Duodenal mucosa (tissue), 2 donors: ENCODE measurements around the gene SMYD1.
A peak's percentile ranks its signal among the peaks of the same experiment; 100 is the strongest.

Source experiments
- H3K27ac ChIP-seq: one replicate; pipeline ENCODE4 v1.7.0; 2013; ENCODE audit warnings: low read depth, low read length
- H3K27me3 ChIP-seq, 2 donors: one replicate each; pipeline ENCODE4 v1.7.0; 2013; ENCODE audit warnings: low read length in 2 of 2, control low read depth in 1 of 2; ENCODE audit not compliant: insufficient read depth in 2 of 2, control insufficient read depth in 1 of 2
- H3K36me3 ChIP-seq, 2 donors: one replicate each; pipeline ENCODE4 v1.7.0; 2013; ENCODE audit warnings: low read length in 2 of 2, control low read depth in 1 of 2; ENCODE audit not compliant: insufficient read depth in 2 of 2, control insufficient read depth in 1 of 2
- H3K4me1 ChIP-seq, 2 donors: one replicate each; pipeline ENCODE4 v1.7.0; 2013; ENCODE audit warnings: low read length in 2 of 2, control low read depth in 1 of 2; ENCODE audit not compliant: insufficient read depth in 2 of 2, control insufficient read depth in 1 of 2
- H3K4me3 ChIP-seq, 2 donors: one replicate each; pipeline ENCODE4 v1.7.0; 2013; ENCODE audit warnings: low read length in 2 of 2, low read depth in 1 of 2
- H3K9ac ChIP-seq, 2 donors: one replicate each; pipeline ENCODE4 v1.7.0; 2013; ENCODE audit warnings: low read length in 2 of 2, low read depth in 1 of 2
- H3K9me3 ChIP-seq, 2 donors: one replicate each; pipeline ENCODE4 v1.7.0; 2013; ENCODE audit warnings: low read length in 2 of 2, control low read depth in 1 of 2; ENCODE audit not compliant: control insufficient read depth in 1 of 2

SMYD1 gene

DNA sequence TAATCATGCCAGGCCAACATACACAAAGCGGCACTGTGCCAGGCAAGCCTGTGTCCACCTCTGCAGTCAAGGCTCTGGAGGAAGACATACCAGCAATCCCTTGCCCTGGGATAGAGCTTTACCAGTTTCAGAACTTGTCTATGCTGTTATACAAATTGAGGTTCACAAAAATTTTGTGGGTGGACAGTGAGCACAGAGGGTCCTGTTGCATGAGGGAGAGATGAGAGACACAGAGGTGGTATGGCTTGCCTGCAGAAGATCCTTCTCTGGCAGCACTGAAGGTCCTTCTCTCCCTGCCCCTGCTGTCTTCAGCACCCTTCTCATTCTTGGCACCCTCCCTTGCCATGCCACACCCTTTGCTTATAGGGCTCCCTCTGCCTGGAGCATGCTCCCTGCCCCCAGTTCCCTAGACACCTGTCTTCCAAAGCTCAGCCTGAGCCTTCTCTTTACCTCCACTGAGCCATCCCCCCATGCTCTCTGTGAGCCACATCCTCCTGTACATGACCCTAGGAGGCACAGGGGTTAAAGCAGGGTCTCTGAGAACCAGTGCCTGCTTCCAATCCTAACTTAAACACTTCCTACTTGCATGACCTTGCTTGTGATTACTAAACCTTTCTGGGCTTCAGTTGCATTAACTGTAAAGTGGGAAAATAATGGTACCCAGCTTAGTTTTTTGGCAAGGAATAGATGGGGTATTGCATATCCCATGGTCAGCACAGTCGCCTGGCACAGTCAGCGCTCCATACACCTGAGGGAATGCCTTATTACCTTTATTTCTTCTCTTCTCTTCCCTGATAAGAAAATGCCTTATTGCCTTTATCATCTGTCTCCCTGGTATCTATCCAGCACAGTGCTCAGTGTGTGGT lies 59.4 kb downstream of the SMYD1 start:
- Histone ChIP-seq H3K4me1 (peaks cover 40 to 45% of the 10 kb centered on the region in 2 donors), H3K36me3 (peaks cover 17 to 19% of the 10 kb centered on the region in 2 donors), H3K27ac (peak overlapping the region; percentile 78), H3K9me3 (no peaks in the 10 kb centered on the region), H3K9ac (peak overlapping the region; percentile 80 to 86), H3K4me3 (peak overlapping the region; percentile 78 to 85), H3K27me3 (no peaks in the 10 kb centered on the region)

DNA sequence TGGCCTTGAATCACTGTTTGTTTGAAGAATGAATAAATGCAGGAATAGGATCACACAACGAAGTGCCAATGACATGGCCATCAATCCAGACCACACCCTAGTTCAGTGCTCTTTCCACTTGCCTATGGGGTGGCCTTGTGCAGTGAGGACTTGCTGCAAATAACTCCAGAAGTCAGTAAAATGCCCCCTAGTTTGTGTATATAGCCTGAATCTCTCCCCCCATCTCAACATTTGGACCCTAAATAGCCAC lies 59.9 kb downstream of the SMYD1 start:
- no peaks in the 10 kb centered on the region for H3K9me3 ChIP-seq
- peaks cover 17 to 19% of the 10 kb centered on the region in 2 donors for H3K36me3 ChIP-seq
- peak overlapping the region; percentile 78 for H3K27ac ChIP-seq
- H3K27me3 ChIP-seq: no peaks in the 10 kb centered on the region
- H3K9ac ChIP-seq: peak overlapping the region; percentile 80 to 86
- H3K4me3 ChIP-seq: peak overlapping the region; percentile 78 to 85
- H3K4me1 ChIP-seq: peaks cover 40 to 49% of the 10 kb centered on the region in 2 donors

DNA sequence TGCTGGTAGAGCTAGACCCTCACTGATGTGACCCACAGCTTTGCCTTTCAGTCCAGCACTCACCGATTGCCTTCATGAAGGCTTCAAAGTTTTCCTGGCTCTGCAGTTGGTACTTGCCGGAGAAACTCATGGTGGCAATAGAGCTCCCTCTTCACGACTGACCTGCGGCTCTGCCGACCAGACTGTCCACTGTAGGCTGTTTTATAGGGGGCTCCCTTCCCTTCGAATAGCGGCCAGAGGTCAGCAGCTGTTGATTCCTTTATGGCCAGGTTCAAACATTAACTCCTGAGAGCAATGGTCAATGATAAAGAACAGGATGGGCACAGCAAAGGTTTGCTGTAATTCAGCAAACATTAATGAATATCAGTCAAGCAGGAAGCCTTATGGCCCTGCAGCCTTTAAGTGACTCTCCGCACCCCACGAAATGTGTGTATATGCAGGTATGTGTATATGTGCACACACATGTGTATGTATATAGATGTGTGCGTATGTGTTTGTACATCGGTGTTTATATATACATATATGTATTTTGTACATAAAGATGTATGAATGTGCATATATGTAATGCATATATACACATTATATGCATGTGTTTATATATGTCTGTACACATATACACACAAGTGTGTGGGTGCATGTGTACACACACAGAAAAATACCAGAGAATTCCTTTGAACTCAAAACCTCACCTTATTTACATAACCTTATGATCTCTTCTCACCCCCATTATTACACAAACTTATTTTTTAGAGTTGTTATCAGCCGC lies 60.4 kb downstream of the SMYD1 start, which contains the start of gene FABP1:
Gene FABP1, minus strand, starts transcription at position 175 of the 766 bp plus-strand sequence. Its CDS starts 45 bp downstream, at position 130.
- Histone ChIP-seq H3K4me1 (peaks cover 39 to 49% of the 10 kb centered on the region in 2 donors), H3K9me3 (no peaks in the 10 kb centered on the region), H3K9ac (peak within 1 kb of the TSS; percentile 80 to 86), H3K27ac (peak within 1 kb of the TSS; percentile 78), H3K27me3 (no peaks in the 10 kb centered on the region), H3K36me3 (peaks cover 17 to 19% of the 10 kb centered on the region in 2 donors), H3K4me3 (peak within 1 kb of the TSS; percentile 78 to 85)

DNA sequence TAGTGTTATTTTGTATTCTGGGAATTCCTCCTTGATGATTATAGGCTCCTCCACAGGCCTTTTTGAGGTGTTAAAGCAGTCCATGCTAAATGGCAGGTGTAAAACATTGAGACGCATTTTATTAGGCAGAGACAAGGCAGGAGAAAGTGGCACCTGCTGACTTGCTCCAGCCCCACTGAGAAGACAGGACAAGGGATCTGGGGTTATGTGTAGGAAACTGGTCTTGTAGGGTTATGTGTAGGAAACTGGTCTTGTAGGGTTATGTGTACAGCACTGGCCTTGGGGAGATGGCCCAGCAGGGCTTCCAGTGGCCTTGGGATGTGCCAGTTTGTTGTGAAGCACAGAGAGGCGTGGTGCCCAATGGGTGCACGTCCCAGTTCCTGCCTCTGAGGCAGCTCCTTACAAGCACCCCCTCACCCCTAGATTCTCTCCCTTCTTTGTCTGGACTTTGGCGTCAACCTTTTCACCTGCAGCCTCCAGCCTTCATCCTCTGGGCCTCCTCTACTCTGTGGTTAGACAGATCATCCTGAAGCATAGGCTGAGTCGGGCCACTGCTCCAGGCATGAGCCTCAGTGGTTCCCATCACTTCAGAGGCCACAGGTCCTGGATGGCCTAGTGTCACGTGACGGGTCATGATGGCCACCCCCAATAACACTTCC lies 61.2 kb downstream of the SMYD1 start:
- Histone ChIP-seq H3K9ac (peak overlapping the region; percentile 10 to 23), H3K4me3 (no peak overlapping the region), H3K9me3 (no peaks in the 10 kb centered on the region), H3K27me3 (no peaks in the 10 kb centered on the region), H3K36me3 (peaks cover 16 to 18% of the 10 kb centered on the region in 2 donors), H3K4me1 (peaks cover 36 to 49% of the 10 kb centered on the region in 2 donors), H3K27ac (peak overlapping the region; percentile 43)

DNA sequence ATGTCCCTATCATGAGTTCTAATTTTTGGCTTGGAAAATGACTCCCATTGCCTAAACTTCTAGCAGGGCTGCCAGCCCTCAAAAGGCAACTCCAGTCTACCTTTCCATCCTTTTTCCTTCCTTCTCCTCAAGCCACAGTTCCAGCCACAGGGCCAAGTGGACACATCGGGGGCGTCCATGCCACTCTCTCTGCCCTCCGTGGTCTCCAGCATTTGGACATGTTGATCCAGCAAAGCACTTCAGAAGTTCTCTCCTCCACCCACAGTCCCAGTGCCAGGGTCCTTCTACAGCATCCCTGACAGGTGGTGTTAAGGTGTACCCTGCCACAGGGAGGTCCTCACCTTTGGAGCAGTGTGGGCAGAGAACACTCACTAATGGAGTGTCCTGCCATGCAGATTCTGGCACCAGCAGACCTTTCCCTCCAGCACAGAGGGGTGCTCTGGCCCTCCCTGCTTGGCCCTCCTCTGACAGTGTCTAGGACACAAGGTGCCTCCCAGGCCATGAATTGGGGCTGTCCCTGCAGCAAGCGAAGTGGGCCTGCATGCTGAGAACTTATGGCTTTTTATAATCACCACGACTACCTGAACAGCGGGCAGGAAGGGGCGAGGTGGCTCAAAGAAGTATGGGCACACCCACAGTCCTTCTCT lies 61.8 kb downstream of the SMYD1 start:
- Histone ChIP-seq H3K9me3 (no peaks in the 10 kb centered on the region), H3K27ac (no peak overlapping the region), H3K4me3 (peak overlapping the region in 1 of 2 donors; percentile 17), H3K9ac (peak overlapping the region; percentile 10 to 19), H3K4me1 (peaks cover 36 to 49% of the 10 kb centered on the region in 2 donors), H3K27me3 (no peaks in the 10 kb centered on the region), H3K36me3 (peaks cover 10 to 11% of the 10 kb centered on the region in 2 donors)

DNA sequence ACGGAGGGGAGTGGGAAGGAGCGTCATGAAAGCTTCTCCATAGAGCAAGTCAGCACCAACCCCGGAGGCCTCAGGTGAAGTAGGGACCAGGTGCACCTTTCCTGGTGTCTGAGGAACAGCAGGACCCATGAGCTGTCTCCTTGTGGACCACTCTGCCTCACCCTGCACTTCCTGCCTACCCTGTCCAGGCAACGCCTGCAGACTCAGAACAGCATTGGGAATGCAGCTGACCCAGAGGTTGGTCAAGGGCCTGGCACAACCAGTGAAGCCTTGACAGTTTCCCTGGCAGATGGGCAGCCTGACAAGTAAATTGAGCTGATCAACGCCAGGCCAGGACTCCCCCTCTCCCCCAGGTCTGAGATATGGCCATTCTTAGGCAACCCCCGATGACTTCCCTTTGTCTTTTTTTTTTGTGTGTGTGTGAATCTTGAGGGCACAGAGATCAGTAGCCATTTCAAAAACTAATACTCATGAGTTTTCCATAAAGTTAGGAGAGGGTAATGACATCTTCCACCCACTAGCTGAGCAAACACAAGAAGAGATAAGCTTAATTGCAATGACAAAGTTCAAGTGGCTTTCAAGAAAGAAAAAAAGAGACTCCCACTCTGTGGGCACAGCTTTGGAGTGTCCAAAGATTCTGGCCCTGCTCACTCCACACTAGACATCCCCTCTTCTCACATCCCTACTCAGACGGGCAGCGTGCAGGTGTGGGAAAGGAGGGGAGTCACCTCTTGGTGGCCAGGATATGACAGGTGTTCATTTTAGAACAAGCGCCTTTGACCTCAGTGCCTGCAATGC lies 63.8 kb downstream of the SMYD1 start:
- Histone ChIP-seq H3K4me1 (peaks cover 36 to 46% of the 10 kb centered on the region in 2 donors), H3K27ac (peak overlapping the region; percentile 67), H3K9me3 (no peaks in the 10 kb centered on the region), H3K9ac (peak overlapping the region; percentile 9 to 25), H3K27me3 (peaks cover 0 to 3% of the 10 kb centered on the region in 2 donors), H3K4me3 (peak overlapping the region in 1 of 2 donors; percentile 21), H3K36me3 (peaks cover 4 to 8% of the 10 kb centered on the region in 2 donors)

DNA sequence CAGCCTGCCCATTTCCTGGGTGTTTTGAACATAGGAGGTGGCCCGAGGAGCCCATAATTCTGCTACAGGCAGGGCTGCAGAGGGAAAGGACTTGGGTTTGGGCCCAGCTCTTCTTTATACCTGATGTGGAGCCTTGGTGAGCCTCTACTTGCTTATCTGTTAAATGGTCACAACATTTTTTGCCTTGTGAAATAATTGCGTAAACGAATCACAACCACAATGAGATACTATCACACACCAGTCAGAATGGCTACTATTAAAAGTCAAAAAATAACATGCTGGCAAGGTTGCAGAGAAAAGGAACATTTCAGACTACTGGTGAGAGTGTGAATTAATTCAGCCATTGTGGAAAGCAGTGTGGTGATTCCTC lies 64.4 kb downstream of the SMYD1 start:
- Histone ChIP-seq H3K27me3 (peaks cover 0 to 3% of the 10 kb centered on the region in 2 donors), H3K9ac (peak overlapping the region in 1 of 2 donors; percentile 25), H3K4me3 (peak overlapping the region in 1 of 2 donors; percentile 18), H3K9me3 (no peaks in the 10 kb centered on the region), H3K27ac (no peak overlapping the region), H3K36me3 (peaks cover 0 to 3% of the 10 kb centered on the region in 2 donors), H3K4me1 (peaks cover 36 to 42% of the 10 kb centered on the region in 2 donors)

DNA sequence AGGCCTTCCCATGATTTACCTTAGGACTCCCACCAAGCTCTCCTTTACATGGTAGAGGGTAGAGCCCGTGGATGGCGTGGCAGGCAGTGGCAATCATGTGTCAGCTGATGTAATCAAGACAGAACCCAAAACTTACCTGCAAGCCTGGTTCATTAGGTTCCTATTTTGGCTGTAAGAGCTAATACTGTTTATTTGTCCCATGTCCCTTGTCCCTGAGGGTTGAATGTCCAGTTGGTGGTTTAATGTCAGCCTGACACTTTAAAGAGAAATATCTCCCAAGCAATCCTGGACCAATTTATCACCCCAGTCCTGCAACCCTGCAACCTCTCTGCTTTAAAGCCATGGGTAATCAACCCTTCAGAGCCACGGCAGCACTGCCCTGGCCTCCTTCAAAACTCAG lies 66.2 kb downstream of the SMYD1 start:
- no peaks in the 10 kb centered on the region for H3K9me3 ChIP-seq
- H3K27me3 ChIP-seq: peaks cover 0 to 3% of the 10 kb centered on the region in 2 donors
- H3K4me3 ChIP-seq: no peak overlapping the region
- no peak overlapping the region for H3K9ac ChIP-seq
- peaks cover 34 to 40% of the 10 kb centered on the region in 2 donors for H3K4me1 ChIP-seq
- H3K27ac ChIP-seq: no peak overlapping the region
- no peaks in the 10 kb centered on the region for H3K36me3 ChIP-seq

DNA sequence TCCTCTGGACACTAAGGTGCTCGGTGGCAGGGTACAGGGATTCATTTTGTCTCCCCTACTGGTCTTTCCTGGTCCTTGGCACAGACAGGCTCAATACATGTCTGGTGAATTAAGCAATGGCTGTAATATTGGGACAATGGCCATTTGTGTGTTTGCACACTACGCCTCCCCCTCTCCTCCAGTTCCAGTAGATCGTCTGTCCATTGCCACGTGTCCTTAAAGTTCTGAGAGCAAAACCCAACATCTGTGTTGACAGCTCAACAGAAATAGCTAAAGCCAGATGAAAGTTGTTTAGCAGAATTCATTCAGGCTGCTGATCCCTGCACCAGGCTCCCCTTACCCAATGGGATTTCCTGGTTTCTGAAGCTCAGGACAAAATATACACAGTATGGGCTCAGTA lies 69.2 kb downstream of the SMYD1 start:
- Histone ChIP-seq H3K4me1 (peaks cover 18 to 31% of the 10 kb centered on the region in 2 donors), H3K9me3 (no peaks in the 10 kb centered on the region)

More for the DNA sequence above, 69.2 kb downstream of the SMYD1 start:
- Histone ChIP-seq H3K27ac (no peak overlapping the region), H3K9ac (no peak overlapping the region), H3K36me3 (no peaks in the 10 kb centered on the region), H3K4me3 (no peak overlapping the region), H3K27me3 (peaks cover 0 to 3% of the 10 kb centered on the region in 2 donors)
